ENCODE data around the gene VASH2.

The VASH2 gene

GRCh38 chr1:212942679-212943392, 7.5 kb upstream of the VASH2 start:
- no peak overlapping the region for H3K9ac ChIP-seq (ENCODE audit: low read depth, low read length, poor library complexity)
- H2BK12ac ChIP-seq (ENCODE audit: low read length) = no peak overlapping the region
- no peak overlapping the region for H2BK15ac ChIP-seq (ENCODE audit: low read length)
- no peak overlapping the region for H2AK5ac ChIP-seq (ENCODE audit: low read depth, low read length)
- no peak overlapping the region for H2BK5ac ChIP-seq (ENCODE audit: low read length)
- H3K36me3 ChIP-seq (replicated peaks in 1 of 2; ENCODE audit: control insufficient read depth in 2 of 2, insufficient read depth in 2 of 2, low read length in 2 of 2) = no peaks in the 10 kb centered on the region
- no peaks in the 10 kb centered on the region for H3K4me1 ChIP-seq (ENCODE audit: control insufficient read depth in 2 of 2, insufficient read depth in 1 of 2, low read depth in 1 of 2, low read length in 2 of 2)
- no CpG with 5 or more reads among the region's 6 CpGs for WGBS, 2 donors (ENCODE audit: extremely low coverage in 2 of 2, insufficient read length in 2 of 2, insufficient replicate concordance in 1 of 2)
- no peaks in the 10 kb centered on the region for H3K79me1 ChIP-seq (ENCODE audit: low read depth, low read length)
- H3K9me3 ChIP-seq (replicated peaks in 1 of 2; ENCODE audit: control insufficient read depth in 2 of 2, insufficient read depth in 1 of 2, low read depth in 1 of 2, low read length in 2 of 2) = peaks cover 3 to 6% of the 10 kb centered on the region in 2 donors
- H3K23ac ChIP-seq (ENCODE audit: low read depth, low read length, poor library complexity) = no peak overlapping the region
- DNase-seq (ENCODE audit: low spot score) = no peak
- H4K8ac ChIP-seq (ENCODE audit: low read depth, low read length) = no peak overlapping the region
- H4K91ac ChIP-seq (ENCODE audit: low read depth, low read length, poor library complexity) = no peak overlapping the region
- no peak overlapping the region for H2AFZ ChIP-seq (ENCODE audit: low read length)
- no peak overlapping the region for H3K14ac ChIP-seq (ENCODE audit: low read length)
- no peak overlapping the region for H3K4me2 ChIP-seq (ENCODE audit: insufficient read depth, low read length, poor library complexity, severe bottlenecking)
- H3K27ac ChIP-seq (replicated peaks; ENCODE audit: low read length) = no peak overlapping the region
- no peak overlapping the region for H3K4me3 ChIP-seq (ENCODE audit: low read length in 2 of 2)
- peaks cover 0 to 6% (median 0%) of the 10 kb centered on the region in 3 experiments for H3K27me3 ChIP-seq (ENCODE audit: control insufficient read depth in 3 of 3, insufficient read depth in 3 of 3, low read depth in 1 of 3, low read length in 3 of 3)
- H3K4ac ChIP-seq (ENCODE audit: low read length) = no peak overlapping the region
- no peak overlapping the region for H3K18ac ChIP-seq (ENCODE audit: low read length)
- no peak overlapping the region for H2BK120ac ChIP-seq (ENCODE audit: low read depth, low read length)

GRCh38 chr1:212943393-212943710, 7.0 kb upstream of the VASH2 start:
- H2BK5ac ChIP-seq (ENCODE audit: low read length) = no peak overlapping the region
- H3K27me3 ChIP-seq (ENCODE audit: control insufficient read depth in 3 of 3, insufficient read depth in 3 of 3, low read depth in 1 of 3, low read length in 3 of 3) = peaks cover 0 to 6% (median 0%) of the 10 kb centered on the region in 3 experiments
- H3K4me2 ChIP-seq (ENCODE audit: insufficient read depth, low read length, poor library complexity, severe bottlenecking) = no peak overlapping the region
- no peak overlapping the region for H3K14ac ChIP-seq (ENCODE audit: low read length)
- no peak overlapping the region for H3K23ac ChIP-seq (ENCODE audit: low read depth, low read length, poor library complexity)
- H4K91ac ChIP-seq (ENCODE audit: low read depth, low read length, poor library complexity) = no peak overlapping the region
- H2AK5ac ChIP-seq (ENCODE audit: low read depth, low read length) = no peak overlapping the region
- H3K79me1 ChIP-seq (ENCODE audit: low read depth, low read length) = no peaks in the 10 kb centered on the region
- H3K4me1 ChIP-seq (ENCODE audit: control insufficient read depth in 2 of 2, insufficient read depth in 1 of 2, low read depth in 1 of 2, low read length in 2 of 2) = no peaks in the 10 kb centered on the region
- H2BK120ac ChIP-seq (ENCODE audit: low read depth, low read length) = no peak overlapping the region
- no peak overlapping the region for H2AFZ ChIP-seq (ENCODE audit: low read length)
- no peak overlapping the region for H2BK15ac ChIP-seq (ENCODE audit: low read length)
- no peak overlapping the region for H3K4ac ChIP-seq (ENCODE audit: low read length)
- H3K27ac ChIP-seq (replicated peaks; ENCODE audit: low read length) = no peak overlapping the region
- H3K36me3 ChIP-seq (replicated peaks in 1 of 2; ENCODE audit: control insufficient read depth in 2 of 2, insufficient read depth in 2 of 2, low read length in 2 of 2) = no peaks in the 10 kb centered on the region
- no peak overlapping the region for H2BK12ac ChIP-seq (ENCODE audit: low read length)
- no CpG with 5 or more reads among the region's 4 CpGs for WGBS, 2 donors (ENCODE audit: extremely low coverage in 2 of 2, insufficient read length in 2 of 2, insufficient replicate concordance in 1 of 2)
- H4K8ac ChIP-seq (ENCODE audit: low read depth, low read length) = no peak overlapping the region
- H3K18ac ChIP-seq (ENCODE audit: low read length) = no peak overlapping the region
- H3K9me3 ChIP-seq (replicated peaks in 1 of 2; ENCODE audit: control insufficient read depth in 2 of 2, insufficient read depth in 1 of 2, low read depth in 1 of 2, low read length in 2 of 2) = peaks cover 3 to 6% of the 10 kb centered on the region in 2 donors
- H3K4me3 ChIP-seq (ENCODE audit: low read length in 2 of 2) = no peak overlapping the region
- DNase-seq (ENCODE audit: low spot score) = no peak
- H3K9ac ChIP-seq (ENCODE audit: low read depth, low read length, poor library complexity) = no peak overlapping the region

GRCh38 chr1:212944229-212944901, 6.0 kb upstream of the VASH2 start:
- no peak overlapping the region for H3K4me2 ChIP-seq (ENCODE audit: insufficient read depth, low read length, poor library complexity, severe bottlenecking)
- H3K4ac ChIP-seq (ENCODE audit: low read length) = no peak overlapping the region
- no peak overlapping the region for H3K23ac ChIP-seq (ENCODE audit: low read depth, low read length, poor library complexity)
- no peak overlapping the region for H4K91ac ChIP-seq (ENCODE audit: low read depth, low read length, poor library complexity)
- no peak overlapping the region for H2BK12ac ChIP-seq (ENCODE audit: low read length)
- H3K14ac ChIP-seq (ENCODE audit: low read length) = no peak overlapping the region
- H2BK15ac ChIP-seq (ENCODE audit: low read length) = no peak overlapping the region
- H3K9ac ChIP-seq (ENCODE audit: low read depth, low read length, poor library complexity) = no peak overlapping the region
- no peaks in the 10 kb centered on the region for H3K4me1 ChIP-seq (ENCODE audit: control insufficient read depth in 2 of 2, insufficient read depth in 1 of 2, low read depth in 1 of 2, low read length in 2 of 2)
- WGBS, 2 donors (ENCODE audit: extremely low coverage in 2 of 2, insufficient read length in 2 of 2, insufficient replicate concordance in 1 of 2) = no CpG with 5 or more reads among the region's 6 CpGs
- H3K4me3 ChIP-seq (ENCODE audit: low read length in 2 of 2) = no peak overlapping the region
- H3K18ac ChIP-seq (ENCODE audit: low read length) = no peak overlapping the region
- no peak overlapping the region for H2AFZ ChIP-seq (ENCODE audit: low read length)
- H3K36me3 ChIP-seq (replicated peaks in 1 of 2; ENCODE audit: control insufficient read depth in 2 of 2, insufficient read depth in 2 of 2, low read length in 2 of 2) = no peaks in the 10 kb centered on the region
- no peak overlapping the region for H2BK120ac ChIP-seq (ENCODE audit: low read depth, low read length)
- no peak for DNase-seq (ENCODE audit: low spot score)
- H2BK5ac ChIP-seq (ENCODE audit: low read length) = no peak overlapping the region
- H3K79me1 ChIP-seq (ENCODE audit: low read depth, low read length) = no peaks in the 10 kb centered on the region
- H2AK5ac ChIP-seq (ENCODE audit: low read depth, low read length) = no peak overlapping the region
- peaks cover 0 to 12% (median 3%) of the 10 kb centered on the region in 3 experiments for H3K27me3 ChIP-seq (ENCODE audit: control insufficient read depth in 3 of 3, insufficient read depth in 3 of 3, low read depth in 1 of 3, low read length in 3 of 3)
- H3K9me3 ChIP-seq (replicated peaks in 1 of 2; ENCODE audit: control insufficient read depth in 2 of 2, insufficient read depth in 1 of 2, low read depth in 1 of 2, low read length in 2 of 2) = peaks cover 0 to 8% of the 10 kb centered on the region in 2 donors
- no peak overlapping the region for H4K8ac ChIP-seq (ENCODE audit: low read depth, low read length)
- H3K27ac ChIP-seq (replicated peaks; ENCODE audit: low read length) = no peak overlapping the region

GRCh38 chr1:212945056-212945455, 5.3 kb upstream of the VASH2 start:
- Histone ChIP-seq H2BK5ac (ENCODE audit: low read length) (no peak overlapping the region), H4K91ac (ENCODE audit: low read depth, low read length, poor library complexity) (no peak overlapping the region), H3K4ac (ENCODE audit: low read length) (no peak overlapping the region), H3K4me2 (ENCODE audit: insufficient read depth, low read length, poor library complexity, severe bottlenecking) (no peak overlapping the region), H2AK5ac (ENCODE audit: low read depth, low read length) (no peak overlapping the region), H4K8ac (ENCODE audit: low read depth, low read length) (no peak overlapping the region), H3K36me3 (replicated peaks in 1 of 2; ENCODE audit: control insufficient read depth in 2 of 2, insufficient read depth in 2 of 2, low read length in 2 of 2) (no peaks in the 10 kb centered on the region), H3K27ac (replicated peaks; ENCODE audit: low read length) (no peak overlapping the region), H3K4me1 (ENCODE audit: control insufficient read depth in 2 of 2, insufficient read depth in 1 of 2, low read depth in 1 of 2, low read length in 2 of 2) (peaks cover 0 to 4% of the 10 kb centered on the region in 2 donors), H3K23ac (ENCODE audit: low read depth, low read length, poor library complexity) (no peak overlapping the region), H3K27me3 (ENCODE audit: control insufficient read depth in 3 of 3, insufficient read depth in 3 of 3, low read depth in 1 of 3, low read length in 3 of 3) (peaks cover 0 to 15% (median 5%) of the 10 kb centered on the region in 3 experiments), H2BK12ac (ENCODE audit: low read length) (no peak overlapping the region), H2BK120ac (ENCODE audit: low read depth, low read length) (no peak overlapping the region), H2AFZ (ENCODE audit: low read length) (no peak overlapping the region), H3K14ac (ENCODE audit: low read length) (no peak overlapping the region), H3K79me1 (ENCODE audit: low read depth, low read length) (no peaks in the 10 kb centered on the region), H3K4me3 (ENCODE audit: low read length in 2 of 2) (no peak overlapping the region), H2BK15ac (ENCODE audit: low read length) (no peak overlapping the region), H3K9me3 (replicated peaks in 1 of 2; ENCODE audit: control insufficient read depth in 2 of 2, insufficient read depth in 1 of 2, low read depth in 1 of 2, low read length in 2 of 2) (peaks cover 0 to 6% of the 10 kb centered on the region in 2 donors), H3K18ac (ENCODE audit: low read length) (no peak overlapping the region), H3K9ac (ENCODE audit: low read depth, low read length, poor library complexity) (no peak overlapping the region)
- DNase-seq (ENCODE audit: low spot score) = no peak
- no CpG with 5 or more reads among the region's 2 CpGs for WGBS, 2 donors (ENCODE audit: extremely low coverage in 2 of 2, insufficient read length in 2 of 2, insufficient replicate concordance in 1 of 2)

Measured in neuronal stem cell (in vitro differentiated cells).